ENCODE data around the gene NXT2. TPM values are rescaled to one million over a fixed set of nuclear protein-coding genes. Genes with fewer than 3 reads are reported as not detected.

Gene NXT2
- total and polyA plus RNA-seq, 10 of the 15 experiments (the other 5 are each of a cell fraction or from before 2014, with no cell fraction given): 10.8 to 38.1 (median 21.2) TPM

DNA sequence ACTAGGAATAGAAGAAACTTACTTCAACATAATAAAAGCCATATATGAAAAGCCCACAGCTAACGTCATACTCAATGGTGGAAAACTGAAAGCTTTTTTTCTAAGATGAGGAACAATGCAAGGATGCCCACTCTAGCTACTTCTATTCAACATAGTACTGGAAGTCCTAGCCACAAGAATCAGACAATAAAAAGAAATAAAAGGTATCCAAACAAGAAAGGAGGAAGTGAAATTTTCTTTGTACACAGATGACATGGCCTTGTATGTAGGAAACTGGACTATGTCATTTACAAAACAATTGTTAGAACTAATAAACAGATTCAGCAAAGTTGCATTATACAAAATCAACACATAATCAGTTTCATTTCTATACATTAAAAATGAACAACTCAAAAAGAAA is 25.5 kb upstream of the NXT2 start:
- TF ChIP-seq ZZZ3 (IDR thresholded peaks at IDR 0.05; ENCODE audit: control insufficient read depth, insufficient read length, low read depth): no peak
- peak; percentile 22; the same call in 1 of the 2 replicates for TF ChIP-seq JUNB (IDR thresholded peaks at IDR 0.05)
- peak; percentile 16; the same call in 1 of the 2 replicates for TF ChIP-seq MTA2 (IDR thresholded peaks at IDR 0.05; ENCODE audit: low read depth)
- peak; percentile 76 for TF ChIP-seq SPI1 (IDR thresholded peaks at IDR 0.05; ENCODE audit: borderline replicate concordance, insufficient read depth, low read depth, low read length)
- no peak for TF ChIP-seq STAT3 (IDR thresholded peaks at IDR 0.05; ENCODE audit: low read depth, low read length)
- TF ChIP-seq RUNX3 (IDR thresholded peaks at IDR 0.05; ENCODE audit: low read length): 0 out of 2 replicates have a peak, but pooled peaks have one; percentile 21
- TF ChIP-seq PKNOX1 (IDR thresholded peaks at IDR 0.05): no peak
- TF ChIP-seq IKZF2 (IDR thresholded peaks at IDR 0.05): peak; percentile 30 to 39; a peak in 1 of 4 replicates
- TF ChIP-seq LARP7 (IDR thresholded peaks at IDR 0.05): no peak
- TF ChIP-seq ATF7 (IDR thresholded peaks at IDR 0.05; ENCODE audit: low read depth): peak; percentile 26; the same call in 1 of the 2 replicates
- CTCF ChIA-PET: no interaction called here
- intact Hi-C loops (cut with micrococcal nuclease; ENCODE audit: unreplicated experiment) (no loop called here), in situ Hi-C loops (cut with MboI) (no loop called here)
- no peak for FAIRE-seq
- Histone ChIP-seq H3K9ac (ENCODE audit: control insufficient read depth, insufficient read depth, low read length) (no peak overlapping the region), H2AFZ (ENCODE audit: control insufficient read depth, low read depth, low read length) (no peak overlapping the region), H4K20me1 (ENCODE audit: control insufficient read depth, insufficient read depth) (no peaks in the 10 kb centered on the region), H3K4me2 (ENCODE audit: control insufficient read depth, insufficient read depth) (no peak overlapping the region), H3K27me3 (replicated peaks in 1 of 2; ENCODE audit: control insufficient read depth in 2 of 2, insufficient read depth in 2 of 2, low read length in 1 of 2) (no peaks in the 10 kb centered on the region), H3K4me1 (ENCODE audit: control insufficient read depth, insufficient read depth, low read length) (no peaks in the 10 kb centered on the region), H3K36me3 (ENCODE audit: control insufficient read depth in 2 of 2, insufficient read depth in 2 of 2, low read length in 1 of 2) (no peaks in the 10 kb centered on the region), H3K79me2 (ENCODE audit: control insufficient read depth, insufficient read depth, low read length) (no peaks in the 10 kb centered on the region), H3K4me3 (no peak overlapping the region), H3K27ac (ENCODE audit: control insufficient read depth, insufficient read depth) (no peak overlapping the region), H3K9me3 (replicated peaks; ENCODE audit: control insufficient read depth, insufficient read depth, low read length) (no peaks in the 10 kb centered on the region)
- no TSS peak for BruUV-seq (replicated peaks)
- 0% methylated on average over 1 of the region's 1 CpG for WGBS (ENCODE audit: insufficient coverage, insufficient replicate concordance, low lambda C conversion rate, missing lambda C conversion rate)
- no peak for DNase-seq (ENCODE audit: low read depth, low spot score)
- POLR2A ChIA-PET: no interaction called here
- RAD21 ChIA-PET (ENCODE audit: unreplicated experiment): no interaction called here
- SMC1A ChIA-PET (ENCODE audit: uncharacterized antibody, unreplicated experiment): interaction anchor here (1.2 kb wide), 1 partner anchor 9 kb away, joined by 3 read pairs; no protein-coding TSS in a partner anchor
- peak; percentile 66 for ATAC-seq

All from GM12878 (cell line).